ENCODE measurements around the gene RASD2.

RASD2 gene

GRCh38 chr22:35518811-35519210, 21.8 kb upstream of the RASD2 start:
- no peak for DNase-seq (ENCODE audit: low spot score)

DNA sequence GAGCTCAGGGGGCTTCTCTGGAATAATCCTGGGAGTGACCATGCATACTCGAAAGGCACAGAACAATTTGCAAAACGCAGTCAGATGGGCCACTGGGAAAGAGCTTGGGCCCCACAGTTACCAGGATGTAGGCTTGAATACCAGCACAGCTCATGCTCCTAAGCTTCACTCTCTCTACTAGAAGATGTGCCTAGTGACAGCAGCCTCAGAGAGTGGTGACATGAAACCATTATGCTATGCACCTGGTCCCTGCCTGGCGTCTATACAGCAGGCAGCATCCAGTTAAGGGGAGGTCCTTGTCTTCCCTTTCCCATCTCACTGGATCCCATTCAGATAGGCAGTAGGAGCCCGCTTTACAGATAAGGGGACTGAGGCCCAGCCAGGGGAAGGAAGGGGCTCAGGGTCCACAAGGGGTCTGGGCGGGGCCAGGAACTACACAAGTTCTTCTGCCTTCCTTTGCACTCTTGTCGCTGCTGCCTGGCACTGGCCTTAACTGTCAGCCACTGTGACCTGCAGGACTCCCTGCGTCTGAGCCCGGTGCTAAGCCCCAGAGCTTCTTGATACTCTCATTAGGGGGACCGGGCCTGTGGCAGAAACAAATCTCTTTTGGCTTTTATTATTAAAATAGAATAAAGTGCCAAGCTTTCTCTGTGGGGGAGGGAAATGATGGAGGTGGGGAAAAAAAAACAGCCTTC, 21.2 kb upstream of the RASD2 start:
- no peak for DNase-seq (ENCODE audit: low spot score)

DNA sequence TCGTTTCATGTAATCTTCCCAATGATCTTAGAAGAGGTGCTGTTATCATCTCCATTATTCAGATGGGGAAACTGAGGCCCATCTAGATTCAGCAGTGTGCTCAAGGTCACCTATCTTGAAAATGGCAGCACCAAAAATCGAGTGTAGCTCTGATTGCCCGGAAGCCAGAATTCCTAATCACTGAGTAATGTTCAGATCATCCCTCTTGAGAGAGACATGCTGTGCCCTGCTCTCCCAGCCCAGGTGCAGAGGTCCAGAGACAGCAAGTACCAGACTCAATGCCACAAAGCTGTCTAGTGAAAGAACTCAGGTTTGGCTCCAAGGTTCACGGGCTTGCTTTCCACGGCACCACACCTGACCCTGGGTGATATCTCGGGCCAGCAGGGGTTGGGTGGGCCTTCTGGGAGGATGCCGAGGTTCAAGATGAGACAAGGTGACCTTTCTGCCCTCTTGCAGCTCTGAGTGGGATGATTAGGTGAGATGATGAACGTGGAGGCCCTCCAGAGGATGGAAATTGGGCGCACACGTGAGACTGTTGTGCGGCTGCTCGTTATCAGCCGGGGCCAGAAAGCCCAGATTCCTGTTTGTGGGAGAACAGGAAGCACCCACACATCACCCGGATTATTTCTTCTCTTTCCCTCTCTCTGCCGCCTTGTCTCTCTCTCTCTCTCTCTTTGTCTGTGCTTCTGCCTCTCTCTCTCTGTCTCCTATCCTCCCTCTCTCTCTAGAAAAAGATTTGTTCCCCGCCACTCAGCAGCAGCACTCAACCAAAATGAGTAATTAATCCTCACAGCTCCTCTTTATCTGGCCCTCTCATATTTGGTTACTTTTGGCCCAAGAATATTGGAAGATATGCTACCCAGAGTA, 19.0 kb upstream of the RASD2 start:
- no peak for DNase-seq (ENCODE audit: low spot score)

DNA sequence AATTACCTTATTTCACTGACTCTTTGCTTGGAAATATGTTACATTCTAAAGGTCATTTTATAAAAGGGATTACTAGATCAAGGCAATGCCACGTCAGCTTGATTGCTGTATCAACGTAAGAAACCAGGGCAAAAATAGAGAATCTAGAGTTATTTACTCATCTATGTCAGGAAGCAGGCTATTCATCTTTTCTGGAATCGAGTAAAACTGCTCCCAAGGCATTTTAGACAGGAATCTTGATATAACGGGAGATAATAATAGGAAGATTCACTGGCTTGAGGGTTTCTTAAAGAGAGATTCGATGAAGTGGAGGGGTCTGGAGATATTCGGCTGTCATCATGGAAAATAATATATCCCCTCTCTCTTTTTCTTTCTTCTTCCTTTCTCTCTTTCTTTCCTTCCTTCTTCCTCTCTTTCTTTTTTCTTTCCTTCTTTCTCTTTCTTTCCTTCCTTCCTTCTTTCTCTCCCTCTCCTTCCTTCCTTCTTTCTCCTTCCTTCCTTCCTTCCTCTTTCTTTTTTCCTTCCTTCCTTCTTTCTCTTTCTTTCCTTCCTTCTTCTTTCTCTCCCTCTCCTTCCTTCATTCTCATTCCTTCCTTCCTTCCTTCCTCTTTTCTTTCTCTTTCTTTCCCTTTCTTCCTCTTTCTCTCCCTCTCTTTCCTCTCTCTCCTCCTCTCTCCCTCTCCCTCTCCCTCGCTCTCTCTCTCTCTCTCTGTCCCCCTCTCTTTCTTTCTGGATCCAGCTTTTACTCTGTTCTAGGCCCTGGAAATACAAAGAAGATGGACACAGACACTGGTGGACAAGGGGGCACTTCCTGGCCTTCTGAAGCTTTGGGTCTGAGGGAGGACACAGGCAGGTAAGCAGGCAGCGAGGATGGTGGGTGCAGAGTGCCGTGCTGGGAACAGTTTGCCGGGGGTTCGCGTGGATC, 18.1 kb upstream of the RASD2 start:
- no peak for DNase-seq (ENCODE audit: low spot score)

DNA sequence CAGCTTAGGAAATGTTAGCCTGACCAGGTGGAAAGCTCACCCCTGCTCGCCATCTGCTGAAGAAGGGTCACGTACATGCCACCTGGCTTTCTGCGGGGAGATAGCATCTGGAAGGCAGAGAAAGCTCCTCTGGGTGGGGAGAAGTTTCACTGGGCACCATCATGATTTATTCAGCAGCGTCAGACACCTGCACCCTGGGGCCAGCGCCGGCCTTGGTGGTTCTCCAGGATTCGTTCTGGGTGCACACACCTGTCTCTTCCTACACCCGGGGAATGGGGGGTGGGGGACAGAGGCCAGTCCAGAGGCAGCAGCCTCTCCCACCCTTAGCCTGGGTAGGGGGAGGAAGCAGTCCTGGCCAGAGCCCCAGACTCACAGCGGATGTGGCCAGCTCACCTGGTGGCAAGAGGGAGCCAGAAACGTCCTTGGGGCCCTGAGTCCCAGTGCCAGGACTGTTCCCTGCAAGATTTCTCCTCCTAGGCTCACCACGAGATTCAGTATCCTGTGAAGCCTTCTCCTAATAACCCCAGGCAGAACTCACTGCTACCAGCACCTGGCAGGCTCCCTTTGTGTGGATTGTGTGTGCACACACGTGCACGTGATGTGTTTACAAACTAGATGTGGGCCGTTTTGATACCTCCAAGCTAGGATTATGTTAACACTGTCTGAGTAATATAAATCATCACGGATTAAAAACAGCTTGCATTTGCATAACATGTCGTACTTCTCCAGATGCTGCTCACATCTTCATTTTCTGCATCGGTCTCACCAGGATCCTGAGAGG, 17.3 kb upstream of the RASD2 start:
- no peak for DNase-seq (ENCODE audit: low spot score)

- no peak for DNase-seq (ENCODE audit: low spot score)
These were observed 15.5 kb upstream of the RASD2 start for GRCh38 chr22:35524966-35525686.

DNA sequence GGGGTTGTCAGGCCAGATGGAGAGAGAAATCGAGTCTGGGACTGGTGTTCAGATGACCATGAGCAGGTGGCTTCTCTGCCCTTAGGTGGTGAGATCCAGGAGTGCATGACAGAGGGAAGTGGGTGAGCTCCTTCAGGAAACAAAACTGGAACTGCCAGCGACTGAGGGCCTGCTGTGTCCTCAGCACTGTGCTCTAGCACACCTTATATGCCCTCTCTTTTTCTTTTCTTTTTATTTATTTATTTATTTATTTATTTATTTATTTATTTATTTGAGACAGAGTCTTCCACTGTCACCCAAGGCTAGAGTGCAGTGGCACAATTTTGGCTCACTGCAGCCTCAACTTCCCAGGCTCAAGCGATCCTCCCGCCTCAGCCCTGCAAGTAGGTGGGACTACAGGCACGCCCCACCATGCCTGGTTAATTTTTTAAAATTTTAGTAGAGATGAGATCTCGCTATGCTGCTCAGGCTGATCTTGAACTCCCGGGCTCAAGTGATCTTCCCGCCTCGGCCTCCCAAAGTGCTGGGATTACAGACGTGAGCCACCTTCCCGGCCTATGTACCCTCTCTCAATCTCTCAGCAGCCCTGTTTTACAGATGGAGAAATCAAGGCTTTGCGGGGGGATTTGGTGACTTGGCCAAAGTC, 14.8 kb upstream of the RASD2 start:
- no peak for DNase-seq (ENCODE audit: low spot score)

DNA sequence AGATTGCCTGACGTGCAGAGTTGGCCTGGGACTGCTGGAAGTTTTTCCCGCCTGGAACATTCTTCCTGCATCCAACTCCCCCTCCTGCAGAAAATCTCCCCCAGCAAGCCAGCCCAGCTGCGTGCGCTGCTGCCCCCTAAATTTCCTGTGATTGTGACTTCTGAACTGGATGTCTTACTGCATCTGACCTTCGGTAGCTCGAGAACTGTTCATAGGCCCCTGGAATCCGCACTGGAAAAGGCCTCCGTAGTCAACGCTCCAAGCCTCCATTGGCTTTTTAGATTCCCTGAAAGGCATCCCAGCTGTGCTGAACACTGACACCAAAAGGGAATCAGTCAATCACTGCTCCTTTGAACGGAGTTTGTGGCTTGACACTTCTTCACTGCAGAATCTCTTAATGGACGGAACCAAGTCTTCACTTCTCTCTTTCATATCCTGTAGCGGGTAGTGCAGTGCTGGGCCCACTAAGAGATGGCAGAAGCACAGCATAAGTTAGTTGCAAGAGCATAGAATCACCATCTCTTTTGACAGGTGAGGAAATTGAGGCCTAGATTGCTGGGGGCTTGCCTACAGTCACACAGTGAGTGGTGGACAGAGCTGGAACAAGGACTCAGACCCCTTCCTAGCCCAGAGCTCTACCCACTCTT, 14.2 kb upstream of the RASD2 start:
- DNase-seq (ENCODE audit: low spot score): no peak

DNA sequence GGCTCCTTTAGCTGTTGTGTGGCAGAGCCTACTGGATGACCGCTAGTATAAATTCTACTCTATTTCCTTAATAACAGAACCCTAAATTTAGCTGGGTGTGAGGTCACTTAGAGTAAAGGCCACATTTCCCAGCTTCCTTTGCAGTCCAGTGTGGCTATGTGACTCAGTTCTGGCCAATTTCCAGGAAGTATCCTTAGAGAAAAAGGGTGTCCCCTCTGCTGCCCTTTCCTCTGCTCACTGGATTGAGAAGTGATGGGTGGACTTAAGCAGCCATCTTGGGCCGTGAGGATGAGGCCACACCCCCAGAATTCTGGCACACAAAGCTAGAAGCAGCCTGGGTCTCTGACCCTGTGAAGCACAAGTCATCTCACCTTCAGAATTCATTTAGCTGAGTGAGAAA, 11.7 kb upstream of the RASD2 start:
- DNase-seq (ENCODE audit: low spot score): no peak

- DNase-seq (ENCODE audit: low spot score): no peak
These were observed 9.9 kb upstream of the RASD2 start for GRCh38 chr22:35530700-35531099.

GRCh38 chr22:35531202-35531601, 9.4 kb upstream of the RASD2 start:
- DNase-seq (ENCODE audit: low spot score): no peak

DNA sequence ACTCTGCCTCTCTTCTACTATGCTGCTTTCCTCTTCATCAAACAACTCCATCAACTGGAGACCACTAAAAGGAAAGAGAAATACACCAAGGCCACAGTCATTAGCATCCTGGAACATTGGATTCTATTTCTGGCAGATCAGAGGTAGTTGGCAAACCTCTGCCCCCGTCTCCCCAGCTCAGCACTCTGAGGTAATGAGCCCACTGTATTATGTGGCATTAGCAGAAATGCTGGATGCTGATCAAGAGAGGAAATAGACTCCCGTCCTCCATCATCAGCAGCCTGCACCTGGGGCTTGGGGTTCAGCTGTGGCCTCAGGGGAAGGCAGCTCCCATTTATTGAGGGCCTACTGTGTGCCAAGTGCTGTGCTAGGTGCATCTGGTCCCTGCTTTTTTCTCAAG, 9.0 kb upstream of the RASD2 start:
- no peak for DNase-seq (ENCODE audit: low spot score)

GRCh38 chr22:35533365-35534029, 7.1 kb upstream of the RASD2 start:
- DNase-seq (ENCODE audit: low spot score): no peak

- DNase-seq (ENCODE audit: low spot score): no peak
These were observed 6.5 kb upstream of the RASD2 start for GRCh38 chr22:35534091-35534490.

- no peak for DNase-seq (ENCODE audit: low spot score)
These were observed 3.4 kb upstream of the RASD2 start for GRCh38 chr22:35537232-35537631.

DNA sequence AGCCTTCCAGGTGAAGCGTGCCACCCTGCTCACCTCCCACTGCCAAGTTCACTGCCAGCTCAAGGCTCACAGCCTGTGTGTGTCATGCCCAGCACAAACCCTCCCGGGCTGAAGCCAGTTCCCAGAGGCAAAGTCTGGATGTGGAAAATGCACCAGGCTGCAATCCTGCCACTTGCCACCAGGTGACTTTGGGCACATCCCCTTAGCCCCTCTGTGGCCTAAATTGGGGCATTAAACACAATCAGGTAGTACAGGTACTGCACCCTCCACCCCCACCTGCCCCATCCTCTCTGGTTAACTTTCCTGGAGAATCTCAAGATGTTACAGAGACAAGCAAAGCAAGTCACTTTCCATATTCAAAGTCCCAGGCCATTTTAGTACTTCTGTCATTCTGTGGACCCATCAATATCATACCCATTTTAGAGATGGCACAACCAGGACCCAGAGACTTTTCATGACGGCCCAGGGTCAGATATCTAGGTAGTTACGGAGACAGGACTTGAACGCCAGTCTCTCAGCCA, 1.8 kb upstream of the RASD2 start:
- DNase-seq (ENCODE audit: low spot score): peak; percentile 66

- no peak for DNase-seq (ENCODE audit: low spot score)
These were observed 1.1 kb upstream of the RASD2 start for GRCh38 chr22:35539487-35539886.

DNA sequence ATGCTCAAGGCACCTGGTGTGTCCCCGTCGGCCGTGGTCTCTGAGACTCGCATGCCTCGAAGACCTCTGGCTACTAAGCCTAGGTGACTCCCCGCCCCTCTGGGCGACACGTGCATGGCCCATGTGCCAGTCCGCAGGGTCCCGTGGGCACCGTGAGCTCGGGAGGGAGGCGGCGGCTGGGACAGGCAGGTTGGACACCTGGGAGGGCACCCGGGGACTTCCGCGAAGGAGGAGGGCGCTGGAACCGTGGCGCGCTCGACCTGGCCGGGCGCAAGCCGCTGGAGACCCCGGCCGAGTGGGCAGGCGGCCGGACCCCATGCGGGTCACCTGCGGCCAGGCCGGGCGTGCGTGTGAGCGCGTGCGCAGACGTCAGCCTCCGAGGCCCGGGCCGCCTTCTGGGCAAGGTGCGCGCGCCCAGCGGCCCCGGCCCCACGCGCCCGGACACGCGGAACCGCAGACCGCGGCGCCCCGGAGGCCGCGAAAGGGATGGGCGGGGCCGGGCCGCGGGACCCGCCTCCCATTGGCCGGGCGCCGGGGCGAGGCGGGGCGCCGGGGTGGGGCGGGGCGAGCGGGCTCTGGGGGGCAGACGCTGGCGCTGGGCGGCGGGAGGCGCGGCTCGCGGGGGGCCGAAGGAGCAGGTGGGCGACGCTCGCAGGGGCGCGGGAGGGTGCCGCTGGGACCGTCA, 579 bp upstream of the RASD2 start:
- peak; percentile 94 for DNase-seq (ENCODE audit: low spot score)
